Prostate gland (tissue), 2 donors: ENCODE measurements around the gene SIGLEC7. TPM values are rescaled to one million over a fixed set of nuclear protein-coding genes. Genes with fewer than 3 reads are reported as not detected.

ENCODE experiments used
- DNase-seq: peaks from one replicate; pipeline ENCODE4 v3.0.0-alpha.2; 2019; ENCODE audit warnings: low spot score
- H3K27ac ChIP-seq, 2 donors: fragments of 200-600 bp; sonication (generic); 2 replicates each; pipeline ENCODE4 v1.5.1; 2017 to 2019
- H3K27me3 ChIP-seq: fragments of 200-600 bp; sonication (generic); replicated peaks from 2 replicates; pipeline ENCODE4 v1.5.1; 2019; ENCODE audit not compliant: insufficient read depth
- H3K36me3 ChIP-seq, 2 donors: fragments of 200-600 bp; sonication (generic); 1 replicate in 1 of 2; 2 replicates in 1 of 2; pipeline versions ENCODE4 v1.5.1 to v1.8.1; 2017 to 2019
- H3K4me1 ChIP-seq: fragments of 200-600 bp; sonication (generic); replicated peaks from 2 replicates; pipeline ENCODE4 v1.5.1; 2019
- H3K4me3 ChIP-seq, 2 donors: fragments of 200-600 bp; sonication (generic); 2 replicates each; pipeline ENCODE4 v1.5.1; 2017 to 2019
- H3K9me3 ChIP-seq: fragments of 200-600 bp; sonication (generic); 2 replicates; pipeline ENCODE4 v1.5.1; 2017
- POLR2A ChIP-seq: fragments of 450-650 bp; IDR thresholded peaks from one replicate; pipeline ENCODE4 v1.6.1; 2016; ENCODE audit warnings: antibody characterized with exemption, mild to moderate bottlenecking
- POLR2AphosphoS5 ChIP-seq: sonication (generic); formaldehyde crosslinking; IDR thresholded peaks from one replicate; pipeline ENCODE4 v1.6.1; 2017; ENCODE audit warnings: antibody characterized with exemption
- WGBS: methylation state at CpG from one replicate; pipeline ENCODE4 v1.1.5; 2018; 5-methylcytosine and 5-hydroxymethylcytosine counted together
- intact Hi-C: fragments of 100-400 bp; cut with DNase I; formaldehyde crosslinking; loops from one replicate; pipeline ENCODE4 v1.14.2; 2022
- total RNA-seq, 2 donors: library from RNA; depleted of rRNA; stranded (reverse); fragments of >200 nt; gene quantifications; one replicate each; pipeline ENCODE4 v1.1.0, GENCODE V29; 2016
- TF ChIP-seq, protein P1 (sequence below), 4 experiments: fragments of 200-600 bp in 2 of 4; fragments of 450-650 bp in 2 of 4; sonication (generic) in 2 of 4; IDR thresholded peaks; 1 replicate in 3 of 4; 2 replicates in 1 of 4; pipeline ENCODE4 v1.5.1; 2016 to 2019; ENCODE audit warnings: antibody characterized with exemption in 4 of 4, mild to moderate bottlenecking in 2 of 4, moderate library complexity in 2 of 4

Gene SIGLEC7
- total RNA-seq, 2 donors from 2014 or later, result not detected

DNA sequence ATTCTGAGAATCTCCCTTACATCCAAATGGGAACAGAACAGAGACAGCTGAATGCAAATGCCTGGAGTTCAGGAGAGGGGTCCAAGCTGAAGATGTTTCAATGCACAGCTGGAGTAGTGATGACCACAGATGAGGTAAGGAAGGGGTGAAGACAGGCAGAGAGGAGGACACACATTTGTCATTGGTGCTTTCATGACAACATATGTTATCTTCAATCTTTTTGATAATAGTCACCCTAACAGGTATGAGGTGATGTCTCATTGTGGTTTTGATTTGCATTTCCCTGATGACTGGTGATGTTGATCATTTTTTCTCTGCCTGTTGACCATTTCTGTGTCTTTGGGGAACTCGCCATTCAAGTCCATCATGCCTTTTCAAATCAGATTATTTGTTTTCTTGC, 19.2 kb downstream of the SIGLEC7 start:
- no peaks in the 10 kb centered on the region for H3K4me1 ChIP-seq
- no peak for DNase-seq
- intact Hi-C loops, result no loop called here
- TF ChIP-seq, protein P1, sequence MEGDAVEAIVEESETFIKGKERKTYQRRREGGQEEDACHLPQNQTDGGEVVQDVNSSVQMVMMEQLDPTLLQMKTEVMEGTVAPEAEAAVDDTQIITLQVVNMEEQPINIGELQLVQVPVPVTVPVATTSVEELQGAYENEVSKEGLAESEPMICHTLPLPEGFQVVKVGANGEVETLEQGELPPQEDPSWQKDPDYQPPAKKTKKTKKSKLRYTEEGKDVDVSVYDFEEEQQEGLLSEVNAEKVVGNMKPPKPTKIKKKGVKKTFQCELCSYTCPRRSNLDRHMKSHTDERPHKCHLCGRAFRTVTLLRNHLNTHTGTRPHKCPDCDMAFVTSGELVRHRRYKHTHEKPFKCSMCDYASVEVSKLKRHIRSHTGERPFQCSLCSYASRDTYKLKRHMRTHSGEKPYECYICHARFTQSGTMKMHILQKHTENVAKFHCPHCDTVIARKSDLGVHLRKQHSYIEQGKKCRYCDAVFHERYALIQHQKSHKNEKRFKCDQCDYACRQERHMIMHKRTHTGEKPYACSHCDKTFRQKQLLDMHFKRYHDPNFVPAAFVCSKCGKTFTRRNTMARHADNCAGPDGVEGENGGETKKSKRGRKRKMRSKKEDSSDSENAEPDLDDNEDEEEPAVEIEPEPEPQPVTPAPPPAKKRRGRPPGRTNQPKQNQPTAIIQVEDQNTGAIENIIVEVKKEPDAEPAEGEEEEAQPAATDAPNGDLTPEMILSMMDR (IDR thresholded peaks at IDR 0.05), result no peak
- no peak for TF ChIP-seq POLR2AphosphoS5
- no peak for TF ChIP-seq POLR2A
- WGBS, result 90% methylated on average over 1 of the region's 1 CpG
- H3K9me3 ChIP-seq, result no peaks in the 10 kb centered on the region
- H3K4me3 ChIP-seq, result no peak overlapping the region
- H3K27me3 ChIP-seq, result no peaks in the 10 kb centered on the region
- H3K27ac ChIP-seq, result no peak overlapping the region
- H3K36me3 ChIP-seq, result no peaks in the 10 kb centered on the region

DNA sequence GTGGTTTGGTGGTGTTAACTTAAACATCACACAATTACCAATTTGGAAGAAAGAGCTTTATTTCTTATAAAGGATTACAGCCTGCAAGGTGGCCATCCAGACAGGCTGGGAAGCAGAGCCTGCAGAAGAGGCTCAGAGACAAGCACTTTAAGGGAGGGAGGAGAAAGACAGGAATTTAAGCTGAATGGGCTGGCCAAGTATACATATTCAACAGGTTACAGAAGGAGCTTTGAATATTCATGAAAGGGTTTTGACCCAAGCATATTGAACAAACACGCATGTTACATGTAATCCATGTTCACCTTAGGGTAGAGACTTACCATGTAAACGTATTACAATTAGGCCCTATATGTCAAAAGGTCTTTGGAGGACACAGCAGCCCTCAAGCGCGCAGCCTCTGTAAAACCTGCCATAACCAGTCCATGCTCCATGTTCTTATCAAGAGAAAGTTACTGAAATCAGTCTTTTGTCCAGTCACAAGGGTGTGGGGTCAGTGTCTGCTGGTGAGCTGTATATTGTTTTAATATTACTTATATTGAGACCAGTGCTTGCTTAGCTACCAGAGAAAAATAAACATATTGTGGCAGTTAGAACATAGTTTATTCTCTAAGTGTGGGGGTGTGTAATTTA, 19.9 kb downstream of the SIGLEC7 start:
- intact Hi-C loops, result no loop called here
- Histone ChIP-seq H3K27me3 (no peaks in the 10 kb centered on the region), H3K4me1 (no peaks in the 10 kb centered on the region), H3K36me3 (no peaks in the 10 kb centered on the region), H3K9me3 (no peaks in the 10 kb centered on the region), H3K4me3 (no peak overlapping the region), H3K27ac (no peak overlapping the region)
- WGBS, result 86% methylated on average over 4 of the region's 4 CpGs
- DNase-seq, result no peak
- TF ChIP-seq, protein P1 (IDR thresholded peaks at IDR 0.05), result no peak
- TF ChIP-seq POLR2AphosphoS5 (no peak), POLR2A (no peak)

DNA sequence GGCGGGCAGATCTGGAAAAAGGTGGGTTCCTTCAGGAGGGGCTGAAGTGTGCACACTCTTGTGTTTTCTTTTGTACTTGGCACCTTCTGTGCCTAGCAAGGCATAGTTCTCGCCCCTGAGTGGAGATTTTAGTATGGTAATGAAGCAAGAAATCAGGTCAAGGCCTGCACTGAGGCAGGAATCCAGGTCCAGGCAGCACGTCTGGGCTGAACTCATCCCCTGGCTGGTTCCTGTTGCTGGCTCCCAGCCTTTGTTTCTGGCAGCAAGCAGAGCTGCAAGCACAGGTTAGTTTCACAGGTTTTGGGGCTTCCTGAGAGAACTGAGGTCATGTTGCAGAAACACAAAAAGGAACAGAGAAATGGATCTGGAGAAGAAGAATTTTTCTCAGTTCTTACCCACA, 21.2 kb downstream of the SIGLEC7 start:
- H3K36me3 ChIP-seq, result no peaks in the 10 kb centered on the region
- TF ChIP-seq POLR2AphosphoS5 (peak; percentile 10), POLR2A (no peak)
- TF ChIP-seq, protein P1 (IDR thresholded peaks at IDR 0.05), result no peak

DNA sequence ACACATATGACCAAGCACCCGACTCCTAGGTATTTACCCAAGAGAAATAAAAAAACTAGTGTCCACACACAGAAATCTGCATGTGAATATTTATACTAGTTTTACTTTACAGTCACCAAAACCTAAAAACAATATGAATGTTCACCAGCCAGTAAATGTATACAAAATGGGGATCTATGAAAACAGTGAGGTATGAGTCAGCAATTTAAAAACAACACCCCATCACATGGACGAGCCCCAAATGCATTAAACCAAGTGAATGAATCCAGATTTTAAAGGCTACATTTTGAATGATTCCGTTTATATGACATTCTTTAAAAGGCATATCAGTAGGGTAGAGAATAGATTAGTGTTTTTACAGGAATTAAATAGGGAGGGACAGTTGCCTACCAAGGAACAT, 22.1 kb downstream of the SIGLEC7 start:
- 36% methylated on average over 3 of the region's 3 CpGs for WGBS
- H3K27me3 ChIP-seq, result no peaks in the 10 kb centered on the region
- no peaks in the 10 kb centered on the region for H3K4me1 ChIP-seq
- H3K9me3 ChIP-seq, result no peaks in the 10 kb centered on the region
- H3K27ac ChIP-seq, result no peak overlapping the region
- TF ChIP-seq POLR2A (no peak), POLR2AphosphoS5 (no peak)
- TF ChIP-seq, protein P1 (IDR thresholded peaks at IDR 0.05), result no peak
- intact Hi-C loops, result no loop called here
- no peak overlapping the region for H3K4me3 ChIP-seq
- DNase-seq, result no peak
- no peaks in the 10 kb centered on the region for H3K36me3 ChIP-seq

More for the DNA sequence above, 21.2 kb downstream of the SIGLEC7 start:
- Histone ChIP-seq H3K27ac (no peak overlapping the region), H3K9me3 (no peaks in the 10 kb centered on the region), H3K4me1 (no peaks in the 10 kb centered on the region), H3K27me3 (no peaks in the 10 kb centered on the region), H3K4me3 (no peak overlapping the region)
- DNase-seq, result peak; percentile 57
- WGBS, result 38% methylated on average over 3 of the region's 3 CpGs
- intact Hi-C loops, result no loop called here

DNA sequence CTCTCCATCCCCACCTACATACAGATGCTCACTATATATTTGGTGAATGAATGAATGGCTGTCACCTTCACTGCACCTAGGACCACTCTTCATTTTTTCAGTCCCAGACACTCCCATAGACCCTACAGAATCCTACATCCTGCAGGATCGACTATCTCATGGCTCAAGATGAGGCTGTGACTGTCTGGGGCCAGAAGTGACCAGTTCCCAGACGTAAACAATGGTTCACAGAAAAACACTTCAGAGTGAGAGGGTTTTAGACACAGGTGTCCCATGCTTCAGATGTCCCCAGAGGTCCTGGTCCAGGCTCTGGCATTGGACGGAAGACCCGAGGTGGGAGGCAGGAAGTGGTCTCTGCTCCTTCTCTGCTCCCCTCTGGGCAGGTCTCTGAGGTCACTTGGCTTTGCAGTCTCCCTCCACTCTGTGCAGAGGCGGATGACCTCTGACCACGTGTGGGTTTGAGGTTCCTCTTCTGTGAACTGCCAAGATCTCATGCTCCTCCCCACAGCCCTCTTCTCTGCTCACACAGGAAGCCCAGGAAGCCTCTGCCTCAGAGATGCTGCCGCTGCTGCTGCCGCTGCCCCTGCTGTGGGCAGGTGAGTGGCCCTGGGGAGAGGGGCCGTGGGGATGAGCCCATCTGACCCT, 24.9 kb downstream of the SIGLEC7 start:
- H3K36me3 ChIP-seq, result no peaks in the 10 kb centered on the region
- no peaks in the 10 kb centered on the region for H3K9me3 ChIP-seq
- TF ChIP-seq POLR2A (no peak), POLR2AphosphoS5 (no peak)
- TF ChIP-seq, protein P1 (IDR thresholded peaks at IDR 0.05), result no peak
- DNase-seq, result no peak
- H3K27ac ChIP-seq, result no peak overlapping the region
- no peaks in the 10 kb centered on the region for H3K27me3 ChIP-seq
- intact Hi-C loops, result no loop called here
- WGBS, result 60% methylated on average over 7 of the region's 9 CpGs
- H3K4me1 ChIP-seq, result no peaks in the 10 kb centered on the region
- H3K4me3 ChIP-seq, result no peak overlapping the region
